K562 (cell line): ENCODE data around the gene SEMA4G. TPM values are rescaled to one million over a fixed set of nuclear protein-coding genes. Genes with fewer than 3 reads are reported as not detected.

Source experiments
- ATAC-seq: fragments of 200-7000 bp; cut with Tn5 transposase; 3 replicates; pipeline ENCODE4 v1.9.1; 2020; ENCODE audit warnings: moderate library complexity
- BruUV-seq: library from RNA; stranded (reverse); fragments of 400-500 nt; replicated peaks from 2 replicates; lab custom pipeline; 2021; lab: Mats Ljungman, UMichigan
- CTCF ChIA-PET: fragments of 300-600 bp; formaldehyde crosslinking; extraction: SDS; loops from one replicate; lab custom pipeline; 2021; ENCODE audit warnings: low intra/inter-chr PET ratio; lab: Yijun Ruan, JAX
- POLR2A ChIA-PET: fragments of 300-600, 350-650 bp; sonication (Branson Sonifier 250); formaldehyde crosslinking; extraction: SDS; loops from one replicate; lab custom pipeline; 2021; ENCODE audit warnings: antibody characterized with exemption, inconsistent platforms; lab: Yijun Ruan, JAX
- DNase-seq, 4 experiments: peaks; one replicate each; pipeline versions ENCODE4 v3.0.0 to v3.0.0-alpha.2; 2011 to 2018; ENCODE audit warnings: low spot score in 3 of 4, mixed read lengths in 3 of 4; ENCODE audit errors: extremely low read depth in 1 of 4
- FAIRE-seq: peaks from 2 replicates; lab custom pipeline; 2011; peaks lifted over from hg19 to GRCh38; lab: Jason Lieb, UNC
- H2AFZ ChIP-seq: 2 replicates; pipeline ENCODE4 v1.6.0; 2011; ENCODE audit warnings: low read depth, low read length, control low read depth, inconsistent platforms
- H3K27ac ChIP-seq: fragments of 200-600 bp; 3 replicates; pipeline ENCODE4 v1.8.0; 2011; ENCODE audit warnings: low read depth, mild to moderate bottlenecking, control low read depth, inconsistent platforms, low read length, moderate library complexity, mixed read lengths; ENCODE audit errors: extremely low read depth
- H3K27me3 ChIP-seq, 2 experiments: fragments of 300-600 bp in 1 of 2; 2 replicates in 1 of 2; 3 replicates in 1 of 2; pipeline versions ENCODE4 v1.6.0 to v1.8.0; 2011; ENCODE audit warnings: inconsistent platforms in 2 of 2, low read length in 2 of 2, mild to moderate bottlenecking in 1 of 2, mixed read lengths in 1 of 2, moderate library complexity in 1 of 2; ENCODE audit not compliant: control insufficient read depth in 2 of 2, insufficient read depth in 2 of 2
- H3K36me3 ChIP-seq: fragments of 300-600 bp; 3 replicates; pipeline ENCODE4 v1.8.0; 2011; ENCODE audit warnings: mild to moderate bottlenecking, low read length, inconsistent platforms; ENCODE audit not compliant: control insufficient read depth, insufficient read depth
- H3K4me1 ChIP-seq, 2 experiments: fragments of 200-600 bp in 1 of 2; replicated peaks in 1 of 2; 2 replicates in 1 of 2; 3 replicates in 1 of 2; pipeline versions ENCODE4 v1.5.1 to v1.8.0; 2011; ENCODE audit warnings: inconsistent platforms in 2 of 2, low read length in 2 of 2, mild to moderate bottlenecking in 1 of 2, mixed read lengths in 1 of 2, moderate library complexity in 1 of 2; ENCODE audit not compliant: control insufficient read depth in 2 of 2, insufficient read depth in 2 of 2
- H3K4me2 ChIP-seq: 2 replicates; pipeline ENCODE4 v1.6.1; 2011; ENCODE audit warnings: low read length, control low read depth, inconsistent platforms, mixed read lengths; ENCODE audit not compliant: insufficient read depth
- H3K4me3 ChIP-seq: fragments of 200-600 bp; sonication (generic), shearing (Covaris generic); 2 replicates; pipeline ENCODE4 v1.5.1; 2016; ENCODE audit warnings: control low read depth, inconsistent platforms
- H3K79me2 ChIP-seq: fragments of 200-600 bp; 3 replicates; pipeline ENCODE4 v1.8.0; 2011; ENCODE audit warnings: low read length, inconsistent platforms; ENCODE audit not compliant: control insufficient read depth, insufficient read depth
- H3K9ac ChIP-seq, 2 experiments: 2 replicates each; pipeline versions ENCODE4 v1.6.0 to v1.6.1; 2011; ENCODE audit warnings: low read depth in 2 of 2, low read length in 2 of 2, control low read depth in 1 of 2, inconsistent platforms in 1 of 2, mild to moderate bottlenecking in 1 of 2, mixed read lengths in 1 of 2; ENCODE audit not compliant: insufficient read depth in 1 of 2
- H3K9me1 ChIP-seq: one replicate; pipeline ENCODE4 v1.6.0; 2011; ENCODE audit warnings: inconsistent platforms, mild to moderate bottlenecking, low read length, moderate library complexity; ENCODE audit not compliant: control insufficient read depth, insufficient read depth
- H3K9me3 ChIP-seq: replicated peaks from 2 replicates; pipeline ENCODE4 v1.5.1; 2011; ENCODE audit warnings: low read depth, low read length, inconsistent platforms; ENCODE audit not compliant: control insufficient read depth, insufficient read depth
- H4K20me1 ChIP-seq: replicated peaks from 2 replicates; pipeline ENCODE4 v1.6.1; 2011; ENCODE audit warnings: low read length, inconsistent platforms, mixed read lengths; ENCODE audit not compliant: control insufficient read depth, insufficient read depth
- HNRNPUL1 ChIP-seq: fragments of 200-400 bp; formaldehyde crosslinking; IDR thresholded peaks from 2 replicates; pipeline ENCODE4 v1.6.1; 2017; ENCODE audit warnings: low read length
- KDM5B ChIP-seq: fragments of 200-600 bp; sonication (generic); IDR thresholded peaks from 2 replicates; pipeline ENCODE4 v1.6.1; 2012; ENCODE audit warnings: low read depth, mild to moderate bottlenecking, moderate library complexity, low read length, control low read depth, inconsistent platforms; ENCODE audit not compliant: insufficient replicate concordance
- PBX2 ChIP-seq, 2 experiments: IDR thresholded peaks in 1 of 2; conservative IDR thresholded peaks in 1 of 2; 2 replicates each; pipeline ENCODE4 v1.6.1; 2016; ENCODE audit warnings: low read depth in 2 of 2, mild to moderate bottlenecking in 1 of 2, missing compliant biosample characterization in 1 of 2, missing genetic modification characterization in 1 of 2, moderate library complexity in 1 of 2
- RBM14 ChIP-seq: fragments of 200-400 bp; formaldehyde crosslinking; IDR thresholded peaks from 2 replicates; pipeline ENCODE4 v1.6.1; 2018; ENCODE audit warnings: low read depth, mild to moderate bottlenecking, low read length, moderate library complexity, borderline replicate concordance; ENCODE audit not compliant: insufficient read depth
- SIRT6 ChIP-seq: IDR thresholded peaks from one replicate; pipeline ENCODE4 v1.6.1; 2012; ENCODE audit warnings: low read depth, mild to moderate bottlenecking, control low read depth, inconsistent platforms, low read length, moderate library complexity
- SMARCB1 ChIP-seq: IDR thresholded peaks from 2 replicates; pipeline ENCODE4 v1.6.1; 2011; ENCODE audit warnings: improper control_type of control experiment, low read depth; ENCODE audit not compliant: insufficient read length
- SOX6 ChIP-seq: fragments of 450-650 bp; IDR thresholded peaks from 2 replicates; pipeline ENCODE4 v1.6.1; 2014; ENCODE audit warnings: mild to moderate bottlenecking
- ZNF224 ChIP-seq: sonication (generic); formaldehyde crosslinking; IDR thresholded peaks from 2 replicates; pipeline ENCODE4 v1.8.0; 2022; ENCODE audit warnings: mild to moderate bottlenecking, missing genetic modification reagents
- ZNF282 ChIP-seq: sonication (generic); formaldehyde crosslinking; IDR thresholded peaks from 2 replicates; pipeline ENCODE4 v1.8.1; 2023; ENCODE audit warnings: missing genetic modification reagents
- ZNF778 ChIP-seq: fragments of 450-650 bp; formaldehyde crosslinking; IDR thresholded peaks from 2 replicates; pipeline ENCODE4 v1.4.0; 2020; ENCODE audit warnings: mild to moderate bottlenecking, moderate library complexity
- WGBS: fragments of 100-300 bp; shearing (Covaris generic); methylation state at CpG from one replicate; pipeline ENCODE4 v1.1.6; 2016; ENCODE audit warnings: low coverage, mixed read lengths; ENCODE audit not compliant: insufficient coverage; ENCODE audit errors: missing lambda C conversion rate; 5-methylcytosine and 5-hydroxymethylcytosine counted together
- in situ Hi-C: fragments of 300-500 bp; cut with MboI; formaldehyde crosslinking; loops from 4 replicates; pipeline ENCODE4 v1.15.0; 2018; ENCODE audit warnings: inconsistent platforms, mixed read lengths
- intact Hi-C: fragments of 100-400 bp; cut with micrococcal nuclease; formaldehyde crosslinking; loops from 2 replicates; pipeline ENCODE4 v1.14.2; 2022
- polyA plus RNA-seq, 8 experiments: library from polyadenylated mRNA; depleted of rRNA in 4 of 8; stranded (reverse) in 5 of 8; unstranded in 3 of 8; fragments of >200 nt; fragmentation: Nextera tagmentation in 2 of 8; fragmentation: Illumina TruSeq in 1 of 8; extraction: Ambion mirVana in 2 of 8; extraction: Trizol in 1 of 8; gene quantifications; 2 replicates each; pipeline versions ENCODE4 v1.2.1 to v1.2.3, GENCODE V29; 2011 to 2014; ENCODE audit warnings: inconsistent platforms in 1 of 8, missing spikeins in 1 of 8
- total RNA-seq, 7 experiments: library from RNA; depleted of rRNA in 6 of 7; stranded (reverse); fragments of >200 nt in 6 of 7; fragmentation: Illumina TruSeq in 2 of 7; extraction: Trizol in 2 of 7; gene quantifications; 2 replicates each; pipeline versions ENCODE4 v1.2.1 to v1.2.3, GENCODE V29; 2011 to 2021; ENCODE audit warnings: low replicate concordance in 1 of 7

SEMA4G gene
- total and polyA plus RNA-seq, 9 of the 15 experiments (the other 6 are each of a cell fraction or from before 2014, with no cell fraction given) = 0.40 to 7.8 (median 1.8) TPM

- intact Hi-C loops = no loop called here
- no TSS peak for BruUV-seq
- no peak overlapping the region for H2AFZ ChIP-seq
- no peak overlapping the region for H3K27ac ChIP-seq
- no peaks in the 10 kb centered on the region for H3K9me1 ChIP-seq
- WGBS = 77% methylated on average over 6 of the region's 13 CpGs
- H3K9me3 ChIP-seq = no peaks in the 10 kb centered on the region
- TF ChIP-seq ZNF778 = no peak
- TF ChIP-seq KDM5B = peak; percentile 14
- no peak overlapping the region; a peak in 1 of 4 replicates for H3K9ac ChIP-seq
- H3K4me1 ChIP-seq = peaks cover 10 to 23% of the 10 kb centered on the region in 2 experiments; a peak in 3 of 5 replicates
- no peak for DNase-seq
- no peak overlapping the region for H3K4me3 ChIP-seq
- peaks cover 38% of the 10 kb centered on the region; the same call in 2 of the 3 replicates for H3K36me3 ChIP-seq
- H4K20me1 ChIP-seq = peaks cover 1% of the 10 kb centered on the region; the same call in 1 of the 2 replicates
- POLR2A ChIA-PET = interaction anchor here (0.6 to 1.3 kb wide), 4 partner anchors 15 to 296 kb away, joined by 3 read pairs; no protein-coding TSS in a partner anchor
- FAIRE-seq = no peak
- ATAC-seq = no peak
- H3K27me3 ChIP-seq = no peaks in the 10 kb centered on the region
- in situ Hi-C loops = loop anchor here (25.0 kb wide), 1 partner anchor 1053 kb away; no protein-coding TSS in a partner anchor
- peaks cover 35% of the 10 kb centered on the region for H3K79me2 ChIP-seq
- no peak overlapping the region for H3K4me2 ChIP-seq
- CTCF ChIA-PET = no interaction called here
These were observed 14.8 kb downstream of the SEMA4G start for GRCh38 chr10:100983868-100984671.

- BruUV-seq = no TSS peak
- TF ChIP-seq SOX6 (no peak), RBM14 (no peak), SIRT6 (no peak), PBX2 (CRISPR knock-in tag; IDR thresholded peaks at IDR 0.05; ENCODE audit: low read depth) (no peak), PBX2 (tag; conservative IDR thresholded peaks at IDR 0.05; ENCODE audit: low read depth) (no peak), ZNF224 (CRISPR knock-in tag) (no peak), ZNF282 (CRISPR knock-in tag) (no peak), SMARCB1 (no peak), HNRNPUL1 (no peak)
These were observed 15.4 kb downstream of the SEMA4G start for GRCh38 chr10:100984672-100985177.

More at GRCh38 chr10:100984672-100985177, 15.4 kb downstream of the SEMA4G start:
- Histone ChIP-seq H3K9ac (no peak overlapping the region), H3K4me3 (no peak overlapping the region), H3K9me3 (no peaks in the 10 kb centered on the region), H3K27me3 (no peaks in the 10 kb centered on the region), H3K4me1 (peaks cover 16 to 25% of the 10 kb centered on the region in 2 experiments; a peak in 4 of 5 replicates), H3K9me1 (no peaks in the 10 kb centered on the region), H3K36me3 (peaks cover 45% of the 10 kb centered on the region; the same call in 2 of the 3 replicates), H3K27ac (no peak overlapping the region), H4K20me1 (peaks cover 6% of the 10 kb centered on the region; the same call in 1 of the 2 replicates), H2AFZ (no peak overlapping the region), H3K79me2 (peaks cover 42% of the 10 kb centered on the region), H3K4me2 (no peak overlapping the region)
- WGBS = 56% methylated on average over 2 of the region's 2 CpGs
- intact Hi-C loops (no loop called here), in situ Hi-C loops (loop anchor here (25.0 kb wide), 1 partner anchor 1053 kb away; no protein-coding TSS in a partner anchor)
- ChIA-PET CTCF (no interaction called here), POLR2A (interaction anchor here (0.8 to 1.3 kb wide), 3 partner anchors 9 to 19 kb away, joined by 3 to 4 read pairs (median 3); no protein-coding TSS in a partner anchor)
- FAIRE-seq (no peak), ATAC-seq (no peak), DNase-seq (no peak)
